HG02938 (cell line): ENCODE data around the gene SPRR2D.
"Not testable (repeated sequence)": the region's sequence is repeated elsewhere in the genome, so short reads cannot be mapped to it uniquely, and the experiment has no call there.

ENCODE experiments used
- ATAC-seq: cut with Tn5 transposase; IDR thresholded peaks from one replicate; pipeline ENCODE4 v1.9.1; 2021; ENCODE audit warnings: mild to moderate bottlenecking, moderate library complexity; ENCODE audit not compliant: unreplicated experiment

The SPRR2D gene

DNA sequence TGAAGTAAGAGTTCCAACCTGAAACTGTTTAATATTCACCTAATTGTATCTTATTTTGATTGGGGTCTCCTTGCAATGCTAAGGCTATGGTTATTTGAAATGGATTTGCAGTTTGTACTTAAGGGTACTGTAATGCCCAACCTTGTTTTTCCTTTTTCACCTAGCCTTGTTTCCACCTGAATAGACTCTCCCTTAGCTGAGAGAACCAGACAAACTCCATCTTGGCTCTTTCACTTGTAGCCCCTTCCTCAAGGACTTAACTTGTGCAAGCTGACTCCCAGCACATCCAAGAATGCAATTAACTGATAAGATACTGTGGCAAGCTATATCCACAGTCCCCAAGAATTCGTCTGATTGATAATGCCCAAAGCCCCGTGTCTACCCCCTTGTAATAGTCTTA is 19.1 kb downstream of the SPRR2D start:
- ATAC-seq: not testable (repeated sequence)

DNA sequence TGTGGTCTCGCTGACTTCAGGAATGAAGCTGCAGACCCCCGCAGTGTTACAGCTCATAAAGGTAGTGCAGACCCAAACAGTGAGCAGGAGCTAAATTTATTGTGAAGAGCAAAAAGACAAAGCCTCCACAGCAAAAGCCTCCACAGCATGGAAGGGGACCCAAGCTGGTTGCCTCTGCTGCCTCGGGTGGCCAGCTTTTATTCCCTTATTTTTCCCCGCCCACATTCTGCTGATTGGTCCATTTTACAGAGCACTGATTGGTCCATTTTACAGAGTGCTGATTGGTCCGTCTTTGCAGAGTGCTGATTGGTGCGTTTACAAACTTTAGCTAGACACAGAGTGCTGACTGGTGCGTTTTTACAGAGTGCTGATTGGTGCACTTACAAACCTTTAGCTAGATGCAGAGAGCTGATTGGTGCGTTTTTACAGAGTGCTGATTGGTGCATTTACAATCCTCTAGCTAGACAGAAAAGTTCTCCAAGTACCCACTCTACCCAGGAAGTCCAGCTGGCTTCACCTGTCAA is 29.6 kb downstream of the SPRR2D start:
- ATAC-seq: not testable (repeated sequence)

DNA sequence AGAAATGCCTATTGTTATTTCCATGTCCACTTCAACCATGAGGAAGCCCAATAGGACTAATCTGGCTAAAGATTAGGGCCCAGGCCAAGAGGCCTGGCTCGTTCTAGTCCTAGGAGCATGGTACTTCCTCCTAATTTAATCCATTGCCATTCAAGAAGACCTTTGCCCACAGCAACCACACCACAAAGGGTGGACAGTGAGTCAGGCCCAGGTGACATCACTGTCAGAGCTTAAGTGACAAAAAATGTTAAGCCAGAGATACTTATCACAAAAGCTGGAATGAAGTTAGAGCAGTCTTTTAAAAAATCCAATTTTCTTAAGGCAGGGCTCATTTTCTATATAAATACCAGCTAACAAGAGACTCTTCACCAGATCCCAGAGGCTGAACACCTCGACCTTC is 39.5 kb downstream of the SPRR2D start, which contains the start of gene SPRR3:
Gene SPRR3, plus strand, starts transcription at position 368 of the 400 bp plus-strand sequence. CDS start 1,272 bp downstream, outside the sequence.
- ATAC-seq: no peak

DNA sequence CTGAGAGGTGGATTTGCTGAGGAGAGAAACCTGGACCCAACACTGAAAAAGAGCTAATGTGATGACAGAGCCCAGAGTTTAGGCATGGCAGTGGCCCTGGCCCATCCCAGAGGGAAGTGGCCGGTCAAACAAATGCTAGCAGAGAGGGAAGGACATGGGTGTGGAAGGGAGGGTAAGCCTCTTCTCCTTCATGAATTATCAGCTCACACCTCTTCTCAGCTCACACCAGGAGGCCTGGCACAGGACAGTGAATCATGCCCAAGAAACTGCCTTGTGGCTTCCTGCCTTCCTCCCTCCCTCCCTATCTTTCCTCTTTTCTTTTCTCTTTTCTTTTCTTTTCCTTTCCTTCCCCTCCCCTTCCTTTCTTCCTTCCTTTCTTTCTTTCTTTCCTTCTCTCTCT is 40.6 kb downstream of the SPRR2D start:
- ATAC-seq: no peak

DNA sequence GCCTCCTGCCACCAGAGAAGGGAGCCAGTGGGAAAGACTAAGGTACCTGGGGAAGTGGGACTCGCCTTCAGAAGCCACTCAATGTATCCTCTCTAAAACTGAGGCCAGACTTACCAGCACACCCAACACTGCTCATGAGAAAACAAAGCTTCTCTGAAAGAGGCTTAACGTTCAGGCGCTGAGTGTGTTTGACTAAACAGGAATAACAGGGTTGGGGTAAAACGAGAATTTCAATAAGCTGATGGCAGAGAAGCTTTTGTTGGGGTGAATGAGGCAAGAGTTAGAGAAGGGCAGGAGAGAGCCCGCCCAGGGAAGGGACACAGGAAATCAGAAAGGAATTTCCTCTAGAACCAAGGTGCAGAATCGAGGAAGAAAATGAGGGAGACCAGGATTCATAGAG is 41.1 kb downstream of the SPRR2D start:
- no peak for ATAC-seq

DNA sequence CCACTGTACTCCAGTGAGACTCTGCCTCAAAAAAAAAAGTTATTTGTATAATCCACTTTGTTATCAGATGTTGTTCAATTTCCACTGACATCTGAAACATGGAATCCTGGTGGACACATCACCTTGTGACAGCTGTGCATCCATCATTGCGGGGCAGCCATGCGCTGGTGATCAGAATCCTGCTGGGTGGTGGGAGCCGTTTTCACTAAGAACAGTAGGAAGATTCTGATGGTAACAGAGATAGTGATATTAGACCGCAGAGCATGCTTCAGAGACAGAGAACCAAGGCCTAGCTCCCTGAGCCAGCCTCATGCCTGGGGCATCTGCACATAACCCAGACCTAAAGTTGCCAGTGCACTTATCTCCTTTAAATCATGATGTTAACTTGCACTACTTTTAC is 42.4 kb downstream of the SPRR2D start:
- no peak for ATAC-seq

DNA sequence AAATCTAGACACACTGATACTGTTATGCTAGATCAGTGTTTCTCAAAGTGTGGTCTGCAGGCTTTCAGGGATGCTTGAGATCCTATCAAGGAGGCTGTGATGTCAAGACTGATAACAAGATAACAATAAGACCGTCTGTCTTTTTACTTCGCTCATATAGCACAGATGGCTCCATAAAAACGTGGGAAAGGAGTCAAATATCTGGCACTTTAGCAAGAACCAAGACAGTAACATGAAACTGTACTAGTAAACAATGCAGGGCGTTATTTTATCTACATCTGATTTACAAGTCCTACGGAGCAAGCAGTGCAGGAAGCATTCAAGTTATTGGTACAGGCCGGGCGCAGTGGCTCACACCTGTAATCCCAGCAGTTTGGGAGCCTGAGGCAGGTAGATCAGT is 43.0 kb downstream of the SPRR2D start:
- ATAC-seq: no peak

DNA sequence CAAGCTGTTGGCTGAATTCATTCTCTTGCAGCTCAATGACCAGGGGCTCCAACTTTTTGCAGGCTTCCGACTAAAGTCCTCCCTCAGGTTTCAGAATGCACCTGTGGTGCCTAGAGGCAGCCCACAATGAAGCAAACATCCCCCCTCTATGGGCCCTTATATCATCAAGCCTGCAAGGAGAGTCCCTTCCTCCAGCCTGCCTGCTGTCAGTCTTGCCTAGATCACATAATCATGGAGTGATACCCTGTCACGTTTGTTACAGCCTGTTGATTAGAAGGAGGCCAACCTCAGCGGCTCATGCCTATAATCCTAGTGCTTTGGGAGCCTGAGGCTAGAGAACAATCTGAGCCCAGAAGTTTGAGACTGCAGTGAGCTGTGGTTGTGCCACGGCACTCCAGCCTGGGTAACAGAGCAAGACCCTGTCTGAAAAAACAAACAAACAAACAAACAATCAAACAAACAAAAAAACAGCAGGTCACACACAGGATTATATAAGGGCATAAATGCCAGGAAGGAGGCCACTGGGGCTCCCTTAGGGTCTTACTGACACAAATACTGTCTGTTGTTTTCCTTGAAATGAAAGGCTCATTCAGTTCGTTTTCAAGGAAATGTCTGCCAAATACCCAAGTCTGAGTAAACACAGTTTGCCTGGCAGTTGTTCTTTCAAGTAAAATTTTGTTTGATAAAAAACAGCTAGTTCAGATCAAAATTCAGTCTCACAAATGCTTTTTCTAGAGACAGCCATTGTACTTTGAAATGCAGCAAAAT is 44.1 kb downstream of the SPRR2D start:
- no peak for ATAC-seq

DNA sequence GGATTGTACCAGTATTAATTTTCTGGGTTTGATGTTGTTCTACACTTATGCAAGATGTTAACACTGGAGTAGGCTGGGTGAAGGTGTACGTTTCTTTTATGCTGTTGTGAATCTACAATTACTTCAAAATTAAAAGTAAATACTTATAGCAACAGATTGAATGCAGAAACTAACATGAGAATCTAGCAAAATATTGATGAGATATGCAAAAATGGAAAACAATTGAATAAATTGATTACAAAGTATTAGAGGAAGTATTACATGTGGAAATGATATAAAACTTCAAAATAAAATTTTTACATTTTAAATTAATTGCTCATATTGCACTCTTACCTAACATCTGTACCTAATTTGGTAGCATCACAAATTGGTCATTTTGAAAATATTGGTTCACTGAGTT is 45.1 kb downstream of the SPRR2D start:
- ATAC-seq: no peak

DNA sequence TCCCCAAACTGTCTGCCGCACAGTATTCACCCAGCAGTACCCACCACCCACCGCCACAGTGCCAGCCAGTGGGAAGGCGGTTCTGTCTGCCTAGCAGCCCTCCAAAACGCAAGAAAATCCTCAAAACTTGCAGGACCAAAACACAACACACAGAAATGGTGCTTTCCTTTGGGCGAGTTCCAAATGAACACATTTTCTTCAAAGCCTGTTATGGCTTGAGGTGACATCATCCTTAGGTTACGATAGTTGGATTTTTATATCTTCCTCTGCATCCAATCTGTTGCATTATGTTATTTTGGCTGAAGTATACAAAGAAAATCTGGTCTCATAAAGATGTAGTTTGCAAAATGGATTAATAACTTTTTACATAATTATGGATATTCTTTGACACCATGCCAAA is 47.7 kb downstream of the SPRR2D start:
- no peak for ATAC-seq
